ENCODE measurements around the gene GFAP.

GRCh38 chr17:44924107-44924544 lies 8.8 kb upstream of the GFAP start:
- TF ChIP-seq CTCF (IDR thresholded peaks at IDR 0.05; ENCODE audit: low read depth, low read length, missing input control) (no peak), ZBTB33 (IDR thresholded peaks at IDR 0.05) (no peak), ATF3 (IDR thresholded peaks at IDR 0.05) (no peak), TAF1 (conservative IDR thresholded peaks at IDR 0.05) (no peak), RAD21 (IDR thresholded peaks at IDR 0.05) (no peak), REST (IDR thresholded peaks at IDR 0.05) (no peak), SP1 (IDR thresholded peaks at IDR 0.05) (no peak), MAX (IDR thresholded peaks at IDR 0.05) (no peak), JUND (IDR thresholded peaks at IDR 0.05) (no peak), HNF4A (conservative IDR thresholded peaks at IDR 0.05) (no peak), GABPA (IDR thresholded peaks at IDR 0.05 in 1 of 2, conservative IDR thresholded peaks at IDR 0.05 in 1 of 2) (no peak)

All from liver (tissue), 3 donors.